Measurements from ENCODE around the gene PREP. TPM values are rescaled to one million over a fixed set of nuclear protein-coding genes. Genes with fewer than 3 reads are reported as not detected.

The PREP gene
- total and polyA plus RNA-seq, 12 donors = 11.7 to 37.1 (median 17.7) TPM

GRCh38 chr6:105409734-105410133 lies 6.9 kb upstream of the PREP start:
- no peaks in the 10 kb centered on the region for H3K36me3 ChIP-seq (replicated peaks in 1 of 2)
- H3K4me1 ChIP-seq (replicated peaks in 1 of 2) = no peaks in the 10 kb centered on the region
- H3K27me3 ChIP-seq = no peaks in the 10 kb centered on the region
- H3K9me3 ChIP-seq (replicated peaks in 1 of 3) = no peaks in the 10 kb centered on the region
- TF ChIP-seq CTCF (IDR thresholded peaks at IDR 0.05) (no peak), POLR2A (IDR thresholded peaks at IDR 0.05) (no peak)
- no peak overlapping the region for H3K27ac ChIP-seq
- intact Hi-C loops (cut with DNase I) = loop anchor here in 1 of 2 donors (5.0 kb wide), 1 partner anchor 322 kb away; no protein-coding TSS in a partner anchor
- no peak for DNase-seq
- 86 to 90% (median 88%) methylated on average over 1 of the region's 1 CpG for WGBS, 4 donors
- no peak overlapping the region for H3K4me3 ChIP-seq

GRCh38 chr6:105402090-105402938 lies 568 bp downstream of the PREP start:
- H3K4me3 ChIP-seq = peak overlapping the region; percentile 35 to 98 (median 84)
- H3K36me3 ChIP-seq (replicated peaks in 1 of 2) = no peaks in the 10 kb centered on the region
- WGBS, 4 donors = 3 to 7% (median 5%) methylated on average over 26 to 48 of the region's 48 CpGs
- DNase-seq = peak; percentile 44 to 64 (median 59)
- peaks cover 3 to 35% of the 10 kb centered on the region in 2 donors for H3K4me1 ChIP-seq (replicated peaks in 1 of 2)
- no peaks in the 10 kb centered on the region for H3K9me3 ChIP-seq (replicated peaks in 1 of 3)
- no peaks in the 10 kb centered on the region for H3K27me3 ChIP-seq
- H3K27ac ChIP-seq = peak overlapping the region; percentile 50 to 95 (median 77)
- intact Hi-C loops (cut with DNase I) = no loop called here
- TF ChIP-seq CTCF (IDR thresholded peaks at IDR 0.05) (no peak), POLR2A (IDR thresholded peaks at IDR 0.05) (no peak)

- H3K27ac ChIP-seq = peak overlapping the region in 1 of 5 donors; percentile 95
- H3K9me3 ChIP-seq (replicated peaks in 1 of 3) = no peaks in the 10 kb centered on the region
- 59 to 68% (median 61%) methylated on average over 8 of the region's 8 CpGs for WGBS, 4 donors
- no peak for DNase-seq
- H3K4me1 ChIP-seq (replicated peaks in 1 of 2) = peaks cover 3 to 35% of the 10 kb centered on the region in 2 donors
- TF ChIP-seq CTCF (IDR thresholded peaks at IDR 0.05) (no peak), POLR2A (IDR thresholded peaks at IDR 0.05) (no peak)
- H3K36me3 ChIP-seq (replicated peaks in 1 of 2) = no peaks in the 10 kb centered on the region
- intact Hi-C loops (cut with DNase I) = no loop called here
- peak overlapping the region in 1 of 4 donors; percentile 98 for H3K4me3 ChIP-seq
- H3K27me3 ChIP-seq = no peaks in the 10 kb centered on the region
Observed at GRCh38 chr6:105401247-105402089, 1.4 kb downstream of the PREP start.

- no peak for DNase-seq
- 71 to 85% (median 82%) methylated on average over 3 of the region's 3 CpGs for WGBS, 4 donors
- intact Hi-C loops (cut with DNase I) = no loop called here
- TF ChIP-seq CTCF (IDR thresholded peaks at IDR 0.05) (no peak), POLR2A (IDR thresholded peaks at IDR 0.05) (no peak)
- H3K4me3 ChIP-seq = no peak overlapping the region
- H3K27me3 ChIP-seq = no peaks in the 10 kb centered on the region
- peaks cover 0 to 7% of the 10 kb centered on the region in 2 donors for H3K36me3 ChIP-seq (replicated peaks in 1 of 2)
- H3K9me3 ChIP-seq (replicated peaks in 1 of 3) = no peaks in the 10 kb centered on the region
- H3K27ac ChIP-seq = no peak overlapping the region
- peaks cover 3 to 35% of the 10 kb centered on the region in 2 donors for H3K4me1 ChIP-seq (replicated peaks in 1 of 2)
Observed at GRCh38 chr6:105400501-105400900, 2.4 kb downstream of the PREP start.
